ENCODE results near the gene S1PR4. TPM values are rescaled to one million over a fixed set of nuclear protein-coding genes. Genes with fewer than 3 reads are reported as not detected.

The S1PR4 gene
- total and polyA plus RNA-seq, 2 experiments from 2014 or later: not detected

DNA sequence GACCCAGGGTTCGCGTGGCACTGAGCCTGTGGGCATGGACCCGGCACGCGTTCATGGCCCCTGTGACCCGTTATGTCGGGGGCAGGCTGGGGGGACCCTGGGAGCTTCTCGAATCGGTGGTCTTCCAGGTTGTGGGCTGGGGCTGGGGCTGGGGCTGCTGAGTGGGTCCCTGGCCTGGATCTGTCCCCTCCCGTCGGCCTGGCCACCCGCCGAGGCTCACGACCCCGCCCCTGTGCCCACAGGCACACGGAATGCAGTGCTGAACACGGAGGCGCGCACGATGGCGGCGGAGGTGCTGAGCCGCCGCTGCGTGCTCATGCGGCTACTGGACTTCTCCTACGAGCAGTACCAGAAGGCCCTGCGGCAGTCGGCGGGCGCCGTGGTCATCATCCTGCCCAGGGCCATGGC, 13.7 kb downstream of the S1PR4 start:
- H3K4me3 ChIP-seq: no peak overlapping the region
- no peaks in the 10 kb centered on the region for H3K9me3 ChIP-seq (ENCODE audit: low read depth)
- TF ChIP-seq, protein P1, sequence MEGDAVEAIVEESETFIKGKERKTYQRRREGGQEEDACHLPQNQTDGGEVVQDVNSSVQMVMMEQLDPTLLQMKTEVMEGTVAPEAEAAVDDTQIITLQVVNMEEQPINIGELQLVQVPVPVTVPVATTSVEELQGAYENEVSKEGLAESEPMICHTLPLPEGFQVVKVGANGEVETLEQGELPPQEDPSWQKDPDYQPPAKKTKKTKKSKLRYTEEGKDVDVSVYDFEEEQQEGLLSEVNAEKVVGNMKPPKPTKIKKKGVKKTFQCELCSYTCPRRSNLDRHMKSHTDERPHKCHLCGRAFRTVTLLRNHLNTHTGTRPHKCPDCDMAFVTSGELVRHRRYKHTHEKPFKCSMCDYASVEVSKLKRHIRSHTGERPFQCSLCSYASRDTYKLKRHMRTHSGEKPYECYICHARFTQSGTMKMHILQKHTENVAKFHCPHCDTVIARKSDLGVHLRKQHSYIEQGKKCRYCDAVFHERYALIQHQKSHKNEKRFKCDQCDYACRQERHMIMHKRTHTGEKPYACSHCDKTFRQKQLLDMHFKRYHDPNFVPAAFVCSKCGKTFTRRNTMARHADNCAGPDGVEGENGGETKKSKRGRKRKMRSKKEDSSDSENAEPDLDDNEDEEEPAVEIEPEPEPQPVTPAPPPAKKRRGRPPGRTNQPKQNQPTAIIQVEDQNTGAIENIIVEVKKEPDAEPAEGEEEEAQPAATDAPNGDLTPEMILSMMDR (IDR thresholded peaks at IDR 0.05; ENCODE audit: low read depth, low read length): no peak
- peaks cover 1% of the 10 kb centered on the region for H3K4me1 ChIP-seq (ENCODE audit: low read depth)
- no peaks in the 10 kb centered on the region for H3K27me3 ChIP-seq
- no peak overlapping the region for H3K27ac ChIP-seq
- no peaks in the 10 kb centered on the region for H3K36me3 ChIP-seq
- DNase-seq (ENCODE audit: low read depth in 1 of 2, low spot score in 1 of 2): no peak

DNA sequence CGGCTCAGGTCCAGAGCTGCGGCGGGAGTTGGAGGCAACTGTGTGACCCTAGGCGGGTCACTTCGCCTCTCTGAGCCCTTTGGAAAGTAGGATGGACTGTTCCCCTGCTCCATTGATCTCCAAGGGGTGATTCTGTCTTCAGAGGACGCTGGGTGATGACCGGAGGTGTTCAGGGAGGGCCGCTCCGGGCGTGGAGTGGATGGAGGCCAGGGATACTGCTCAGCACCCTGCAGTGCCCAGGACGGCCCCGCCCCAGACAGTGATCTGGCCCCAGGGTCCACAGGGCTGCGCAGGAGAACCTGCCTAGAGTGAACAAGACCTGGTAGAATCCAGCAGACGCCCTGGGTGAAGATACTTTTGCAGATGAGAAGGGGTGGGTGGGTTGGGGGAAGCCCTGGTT, 14.1 kb downstream of the S1PR4 start:
- Histone ChIP-seq H3K4me3 (no peak overlapping the region), H3K27ac (no peak overlapping the region), H3K27me3 (no peaks in the 10 kb centered on the region), H3K9me3 (ENCODE audit: low read depth) (no peaks in the 10 kb centered on the region), H3K36me3 (no peaks in the 10 kb centered on the region), H3K4me1 (ENCODE audit: low read depth) (no peaks in the 10 kb centered on the region)
- TF ChIP-seq, protein P1 (IDR thresholded peaks at IDR 0.05; ENCODE audit: low read depth, low read length): no peak
- DNase-seq (ENCODE audit: low read depth in 1 of 2, low spot score in 1 of 2): no peak

DNA sequence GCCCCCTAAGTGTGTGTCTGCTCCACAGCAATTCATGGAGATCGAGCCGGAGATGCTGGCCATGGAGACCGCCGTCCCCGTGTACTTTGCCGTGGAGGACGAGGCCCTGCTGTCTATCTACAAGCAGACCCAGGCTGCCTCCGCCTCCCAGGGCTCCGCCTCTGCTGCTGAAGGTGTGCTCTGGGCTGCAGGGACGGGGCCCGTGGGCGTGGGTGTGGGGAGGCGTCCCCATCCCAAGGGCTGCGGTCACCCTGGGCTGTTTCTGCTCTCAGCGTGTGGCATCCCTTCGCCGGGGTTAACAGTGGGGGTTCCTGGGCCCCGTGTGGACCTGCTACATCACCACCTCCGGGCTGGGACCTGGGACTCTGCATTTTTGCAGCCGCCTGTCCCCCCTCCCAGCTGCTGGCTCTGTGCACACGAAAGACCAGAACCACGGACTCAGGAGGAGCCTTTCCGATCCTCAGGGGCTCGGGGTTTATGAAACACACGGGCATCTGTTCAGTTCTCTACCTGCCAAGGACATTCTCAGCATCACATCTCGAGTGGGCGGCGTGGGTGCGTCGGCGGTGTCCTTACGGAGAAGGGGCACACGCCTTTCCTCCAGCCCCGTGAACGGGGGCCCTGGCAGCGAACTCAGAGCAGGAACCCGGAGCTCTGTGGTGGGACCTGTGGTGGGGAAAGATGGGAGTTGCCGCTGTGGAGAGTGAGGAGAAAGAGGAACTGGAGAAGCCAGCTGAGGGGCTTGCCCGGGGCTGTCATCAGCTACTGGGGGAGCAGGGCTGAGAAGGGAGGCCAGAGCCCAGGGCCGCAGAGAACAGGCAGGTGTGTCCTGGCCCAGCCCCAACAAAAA, 14.9 kb downstream of the S1PR4 start:
- H3K4me1 ChIP-seq (ENCODE audit: low read depth): no peaks in the 10 kb centered on the region
- no peak for DNase-seq (ENCODE audit: low read depth in 1 of 2, low spot score in 1 of 2)
- TF ChIP-seq, protein P1 (IDR thresholded peaks at IDR 0.05; ENCODE audit: low read depth, low read length): no peak
- H3K27ac ChIP-seq: no peak overlapping the region
- H3K4me3 ChIP-seq: no peak overlapping the region
- H3K36me3 ChIP-seq: no peaks in the 10 kb centered on the region
- H3K9me3 ChIP-seq (ENCODE audit: low read depth): no peaks in the 10 kb centered on the region
- no peaks in the 10 kb centered on the region for H3K27me3 ChIP-seq

DNA sequence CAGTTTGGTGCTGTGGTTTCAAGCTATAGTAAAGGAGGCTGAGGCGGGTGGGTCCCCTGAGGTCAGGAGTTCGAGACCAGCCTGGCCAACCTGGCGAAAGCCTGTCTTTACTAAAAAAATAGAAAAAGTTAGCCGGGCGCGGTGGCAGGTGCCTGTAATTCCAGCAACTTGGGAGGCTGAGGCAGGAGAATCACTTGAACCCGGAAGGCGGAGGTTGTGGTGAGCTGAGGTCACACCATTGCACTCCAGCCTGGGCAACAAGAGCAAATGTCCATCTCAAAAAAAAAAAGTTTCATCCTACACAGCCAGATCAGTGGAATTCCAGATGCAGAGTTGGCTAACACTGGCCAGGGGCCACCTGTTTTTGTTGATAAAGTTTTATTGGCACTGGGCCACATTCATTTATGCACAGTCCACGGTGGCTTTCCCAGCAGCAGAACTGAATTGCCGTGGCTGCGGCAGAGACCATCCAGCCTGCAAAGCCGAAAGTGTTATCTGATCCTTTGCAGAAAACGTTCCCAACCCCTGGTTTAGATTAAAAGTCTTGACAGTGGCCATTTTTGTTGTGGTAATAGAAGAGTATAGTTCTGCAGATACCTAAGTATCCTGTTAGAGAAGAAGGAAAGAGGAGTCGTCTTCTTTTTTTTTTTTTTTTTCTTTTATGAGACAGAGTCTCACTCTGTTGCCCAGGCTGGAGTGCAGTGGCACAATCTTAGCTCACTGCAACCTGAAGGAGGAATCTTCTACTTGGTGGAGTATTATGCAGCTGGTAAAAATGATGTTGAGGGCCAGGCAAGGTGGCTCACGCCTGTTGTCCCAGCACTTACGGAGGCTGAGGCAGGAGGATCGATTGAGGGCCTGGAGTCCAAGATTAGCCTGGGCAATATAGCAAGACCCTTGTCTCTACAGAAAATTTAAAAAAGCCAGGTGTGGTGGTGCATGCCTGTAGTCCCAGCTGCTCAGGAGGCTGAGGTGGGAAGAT, 15.8 kb downstream of the S1PR4 start:
- no peaks in the 10 kb centered on the region for H3K9me3 ChIP-seq (ENCODE audit: low read depth)
- TF ChIP-seq, protein P1 (IDR thresholded peaks at IDR 0.05; ENCODE audit: low read depth, low read length): no peak
- no peaks in the 10 kb centered on the region for H3K4me1 ChIP-seq (ENCODE audit: low read depth)
- DNase-seq (ENCODE audit: low read depth in 1 of 2, low spot score in 1 of 2): no peak
- no peak overlapping the region for H3K4me3 ChIP-seq
- H3K27ac ChIP-seq: no peak overlapping the region
- no peaks in the 10 kb centered on the region for H3K27me3 ChIP-seq
- H3K36me3 ChIP-seq: no peaks in the 10 kb centered on the region

DNA sequence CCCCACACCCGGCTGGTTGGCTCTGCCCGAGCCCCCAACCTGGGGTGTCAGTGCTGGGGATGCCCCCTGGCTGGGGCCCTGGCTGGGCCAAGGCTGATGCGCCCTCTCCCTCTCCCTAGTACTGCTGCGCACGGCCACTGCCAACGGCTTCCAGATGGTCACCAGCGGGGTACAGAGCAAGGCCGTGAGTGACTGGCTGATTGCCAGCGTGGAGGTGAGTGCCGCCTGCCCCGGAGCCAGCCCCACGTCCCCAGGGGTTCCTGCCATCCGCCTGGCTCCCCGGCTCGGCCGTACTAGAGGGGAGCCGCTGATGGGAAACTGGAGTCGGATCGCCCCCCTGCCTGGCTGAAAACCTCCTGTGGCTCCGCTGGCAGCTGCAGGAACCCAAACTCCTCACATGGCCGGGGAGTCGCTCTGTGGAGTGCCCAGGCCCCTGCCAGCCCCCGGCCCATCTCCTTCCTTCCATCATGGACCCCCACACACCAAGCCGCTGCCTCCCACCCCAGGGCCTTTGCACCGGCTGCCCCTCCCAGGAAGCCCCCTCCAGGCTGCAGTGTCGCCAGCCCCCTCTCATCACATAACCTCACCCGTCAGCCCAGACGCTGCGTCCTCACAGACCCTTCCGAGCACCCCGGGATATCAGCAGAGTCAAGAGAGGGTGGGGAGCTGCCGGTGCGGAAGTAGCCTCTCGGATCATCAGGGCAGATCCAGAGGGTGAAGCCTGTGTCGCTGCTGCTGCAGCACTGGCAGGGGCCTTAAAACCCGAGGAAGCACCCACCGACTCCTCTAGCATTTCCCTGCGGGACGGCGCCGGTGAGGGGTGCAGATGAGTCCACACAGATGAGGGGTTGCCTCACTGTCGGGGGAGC, 17.7 kb downstream of the S1PR4 start:
- TF ChIP-seq, protein P1 (IDR thresholded peaks at IDR 0.05; ENCODE audit: low read depth, low read length): no peak
- no peak overlapping the region for H3K27ac ChIP-seq

More for the DNA sequence above, 17.7 kb downstream of the S1PR4 start:
- Histone ChIP-seq H3K36me3 (no peaks in the 10 kb centered on the region), H3K9me3 (ENCODE audit: low read depth) (no peaks in the 10 kb centered on the region), H3K27me3 (no peaks in the 10 kb centered on the region), H3K4me1 (ENCODE audit: low read depth) (no peaks in the 10 kb centered on the region), H3K4me3 (no peak overlapping the region)
- no peak for DNase-seq (ENCODE audit: low read depth in 1 of 2, low spot score in 1 of 2)
